Activated CD4-positive, CD25-positive, alpha-beta regulatory T cell treated with anti-CD3 and anti-CD28 coated beads, Interleukin-2, amount 50 U/mL, for 24 hours (primary cell): Measurements from ENCODE around the gene OR1L4.

Experiments used
- ATAC-seq, 2 donors: fragments of 150-1000 bp; cut with Tn5 transposase; one replicate each; pipeline ENCODE4 v1.10.0; 2021; ENCODE audit warnings: mild to moderate bottlenecking in 1 of 2, moderate library complexity in 1 of 2

Gene OR1L4

GRCh38 chr9:122723690-122724089, at the start of gene OR1L4:
Gene OR1L4, plus strand, starts transcription at chr9:122723990. Its CDS starts 0 bp downstream, at chr9:122723990.
- no peak for ATAC-seq

DNA sequence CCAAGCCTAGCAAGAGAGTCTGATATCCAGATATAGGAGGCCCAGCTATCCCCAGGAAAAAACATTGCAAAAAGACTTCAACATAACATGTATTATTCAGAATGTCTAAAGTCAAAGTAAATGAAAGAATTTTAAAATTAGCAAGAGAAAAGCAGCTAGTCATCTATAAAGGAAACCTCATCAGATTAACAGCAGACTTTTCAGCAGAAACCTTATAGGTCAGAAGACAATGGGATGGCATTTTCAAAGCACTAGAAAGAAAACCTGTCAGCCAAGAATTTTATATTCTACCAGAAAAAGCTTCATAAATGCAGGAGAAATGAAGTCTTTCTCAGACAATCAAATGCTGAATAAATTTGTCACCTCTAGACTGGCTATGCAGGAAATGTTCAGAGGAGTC, 38.9 kb upstream of the OR1L4 start:
- no peak for ATAC-seq

- ATAC-seq = no peak
Measured at GRCh38 chr9:122695696-122696095, 28.1 kb upstream of the OR1L4 start.

DNA sequence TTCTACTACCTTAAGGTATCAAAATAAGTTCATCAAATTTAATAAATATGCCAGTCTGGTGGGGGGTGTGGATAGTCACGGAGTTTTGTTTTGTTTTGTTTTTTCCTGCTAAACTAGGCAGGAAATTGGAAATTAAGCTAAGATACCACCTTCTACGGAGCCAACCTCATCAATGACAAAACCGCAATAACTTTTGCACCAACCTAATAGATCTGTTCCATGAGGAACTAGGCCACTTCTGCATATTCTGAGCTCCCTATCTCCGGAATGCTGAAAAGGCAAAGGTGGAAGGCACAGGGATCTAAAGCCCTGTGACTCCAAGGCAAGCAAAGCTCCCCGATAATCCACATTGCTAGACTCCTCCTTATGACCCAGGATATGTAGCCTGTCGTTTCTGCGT, 5.8 kb upstream of the OR1L4 start:
- no peak for ATAC-seq

DNA sequence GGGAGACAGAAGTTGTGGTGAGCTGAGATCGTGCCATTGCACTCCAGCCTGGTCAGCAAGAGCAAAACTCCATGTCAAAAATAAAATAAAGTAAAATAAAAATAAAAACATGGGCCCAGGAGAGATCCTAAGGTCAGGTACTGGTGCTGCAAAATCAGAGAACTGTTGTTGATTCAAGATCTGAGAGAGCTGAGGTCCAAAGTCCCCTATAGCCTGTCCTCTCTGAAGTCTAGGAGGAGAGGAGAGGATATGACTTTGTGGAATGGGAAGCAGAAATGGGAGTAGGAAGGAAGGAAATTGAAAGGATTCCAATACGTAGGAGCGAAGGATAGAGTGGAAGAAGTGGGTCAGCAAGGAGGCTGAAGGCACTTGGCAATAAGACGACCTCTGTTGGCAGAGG, 4.6 kb upstream of the OR1L4 start:
- ATAC-seq = no peak

- ATAC-seq = no peak
Measured at GRCh38 chr9:122742003-122742402, 18.2 kb downstream of the OR1L4 start, which contains the start of gene OR1L6. Gene OR1L6, plus strand, starts transcription at chr9:122742303. Its CDS starts 7,545 bp downstream, at chr9:122749848.

DNA sequence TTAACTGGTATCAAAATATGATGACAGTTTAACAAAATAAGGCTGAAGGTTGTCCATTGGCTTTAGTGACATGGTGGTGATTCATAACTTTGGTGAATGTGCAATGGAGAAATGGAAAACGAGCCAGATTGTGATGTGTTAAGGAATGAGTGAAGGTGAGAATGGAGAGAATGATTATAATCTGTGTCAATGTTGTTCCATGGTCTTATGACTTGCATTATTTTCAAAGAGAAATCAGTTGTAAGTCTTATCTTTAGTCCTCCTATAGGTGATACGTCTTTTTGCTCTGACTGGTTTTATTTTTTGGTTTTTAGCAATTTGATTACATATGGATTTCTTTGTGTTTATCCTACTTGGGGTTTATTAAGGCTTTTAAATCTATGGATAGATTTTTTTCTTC, 31.0 kb downstream of the OR1L4 start:
- no peak for ATAC-seq

DNA sequence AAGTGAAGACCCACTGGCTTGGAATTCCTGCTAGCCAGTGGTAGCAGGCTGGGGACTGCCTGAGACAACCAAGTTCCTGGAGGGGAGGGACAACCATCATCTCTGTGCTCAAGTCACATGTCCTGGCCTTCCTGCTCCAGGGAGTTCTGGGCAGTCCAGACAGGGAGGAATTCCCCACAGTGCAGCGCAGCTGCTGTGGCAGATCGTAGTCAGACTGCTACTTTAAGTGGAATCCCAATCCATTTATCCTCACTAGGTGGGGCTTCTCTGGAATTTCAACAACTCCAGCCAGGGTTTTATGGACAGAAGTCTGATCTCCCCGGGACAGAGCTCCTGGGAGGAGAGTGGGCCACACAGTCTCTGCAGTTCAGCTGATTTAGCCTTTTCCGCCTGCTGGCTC, 44.0 kb downstream of the OR1L4 start:
- no peak for ATAC-seq
